ENCODE results near the gene JAZF1. TPM values are rescaled to one million over a fixed set of nuclear protein-coding genes. Genes with fewer than 3 reads are reported as not detected.
A peak's percentile ranks its signal among the peaks of the same experiment; 100 is the strongest.

The JAZF1 gene
- total and polyA plus RNA-seq, 8 donors, result 0.58 to 16.7 (median 7.2) TPM

GRCh38 chr7:28180031-28180363 is 598 bp downstream of the JAZF1 start:
- Histone ChIP-seq H3K27ac (peak overlapping the region; percentile 80 to 96 (median 88)), H3K4me1 (peaks cover 6 to 55% (median 39%) of the 10 kb centered on the region in 4 donors)
- WGBS, 5 donors, result 0 to 3% (median 0%) methylated on average over 1 to 55 of the region's 55 CpGs

GRCh38 chr7:28179120-28180030 is 1.2 kb downstream of the JAZF1 start:
- WGBS, 5 donors, result 1 to 4% (median 2%) methylated on average over 8 to 94 of the region's 96 CpGs
- intact Hi-C loops (cut with DNase I; ENCODE audit: low total_unique reads), result no loop called here

More at GRCh38 chr7:28180031-28180363, 598 bp downstream of the JAZF1 start:
- no peaks in the 10 kb centered on the region for H3K27me3 ChIP-seq
- intact Hi-C loops (cut with DNase I; ENCODE audit: low total_unique reads), result no loop called here
- peak overlapping the region; percentile 82 to 91 (median 86) for H3K4me3 ChIP-seq
- no peaks in the 10 kb centered on the region for H3K9me3 ChIP-seq
- TF ChIP-seq POLR2AphosphoS5 (IDR thresholded peaks at IDR 0.05) (no peak), CTCF (IDR thresholded peaks at IDR 0.05) (no peak), EP300 (IDR thresholded peaks at IDR 0.05) (no peak), POLR2A (IDR thresholded peaks at IDR 0.05) (no peak)
- H3K36me3 ChIP-seq, result no peaks in the 10 kb centered on the region
- no peak for DNase-seq

GRCh38 chr7:28178599-28178998 is 2.0 kb downstream of the JAZF1 start:
- H3K27me3 ChIP-seq, result no peaks in the 10 kb centered on the region
- no peaks in the 10 kb centered on the region for H3K9me3 ChIP-seq
- intact Hi-C loops (cut with DNase I; ENCODE audit: low total_unique reads), result no loop called here
- H3K27ac ChIP-seq, result peak overlapping the region; percentile 69 to 90 (median 88)
- H3K4me3 ChIP-seq, result peak overlapping the region; percentile 82 to 91 (median 86)
- DNase-seq, result no peak
- TF ChIP-seq POLR2A (IDR thresholded peaks at IDR 0.05) (no peak), POLR2AphosphoS5 (IDR thresholded peaks at IDR 0.05) (no peak), EP300 (IDR thresholded peaks at IDR 0.05) (no peak), CTCF (IDR thresholded peaks at IDR 0.05) (no peak)
- H3K36me3 ChIP-seq, result no peaks in the 10 kb centered on the region
- H3K4me1 ChIP-seq, result peaks cover 6 to 62% (median 42%) of the 10 kb centered on the region in 4 donors
- WGBS, 5 donors, result 40 to 60% (median 46%) methylated on average over 5 of the region's 5 CpGs

More at GRCh38 chr7:28179120-28180030, 1.2 kb downstream of the JAZF1 start:
- Histone ChIP-seq H3K4me3 (peak overlapping the region; percentile 82 to 91 (median 86)), H3K27ac (peak overlapping the region; percentile 69 to 90 (median 88)), H3K9me3 (no peaks in the 10 kb centered on the region), H3K27me3 (no peaks in the 10 kb centered on the region), H3K36me3 (no peaks in the 10 kb centered on the region), H3K4me1 (peaks cover 6 to 58% (median 40%) of the 10 kb centered on the region in 4 donors)
- TF ChIP-seq POLR2AphosphoS5 (IDR thresholded peaks at IDR 0.05), result no peak
- no peak for TF ChIP-seq POLR2A (IDR thresholded peaks at IDR 0.05)
- TF ChIP-seq CTCF (IDR thresholded peaks at IDR 0.05), result no peak
- no peak for TF ChIP-seq EP300 (IDR thresholded peaks at IDR 0.05)
- peak; percentile 72 to 93 for DNase-seq

GRCh38 chr7:28177836-28178235 is 2.8 kb downstream of the JAZF1 start:
- 47 to 72% (median 51%) methylated on average over 1 of the region's 1 CpG for WGBS, 5 donors
- Histone ChIP-seq H3K27ac (no peak overlapping the region), H3K9me3 (no peaks in the 10 kb centered on the region), H3K4me1 (peaks cover 6 to 62% (median 42%) of the 10 kb centered on the region in 4 donors), H3K36me3 (no peaks in the 10 kb centered on the region), H3K27me3 (no peaks in the 10 kb centered on the region), H3K4me3 (no peak overlapping the region)
- TF ChIP-seq POLR2A (IDR thresholded peaks at IDR 0.05) (no peak), POLR2AphosphoS5 (IDR thresholded peaks at IDR 0.05) (no peak), CTCF (IDR thresholded peaks at IDR 0.05) (no peak), EP300 (IDR thresholded peaks at IDR 0.05) (no peak)
- no peak for DNase-seq
- intact Hi-C loops (cut with DNase I; ENCODE audit: low total_unique reads), result no loop called here
